ENCODE data around the gene ANTKMT.
"Not testable (repeated sequence)": the region's sequence is repeated elsewhere in the genome, so short reads cannot be mapped to it uniquely, and the experiment has no call there.

The ANTKMT gene

GRCh38 chr16:680967-681745 lies 39.8 kb upstream of the ANTKMT start:
- DNase-seq (ENCODE audit: low read depth in 2 of 2, low spot score in 1 of 2): no peak

GRCh38 chr16:681746-682427 lies 39.1 kb upstream of the ANTKMT start:
- no peak for DNase-seq (ENCODE audit: low read depth in 2 of 2, low spot score in 1 of 2)

DNA sequence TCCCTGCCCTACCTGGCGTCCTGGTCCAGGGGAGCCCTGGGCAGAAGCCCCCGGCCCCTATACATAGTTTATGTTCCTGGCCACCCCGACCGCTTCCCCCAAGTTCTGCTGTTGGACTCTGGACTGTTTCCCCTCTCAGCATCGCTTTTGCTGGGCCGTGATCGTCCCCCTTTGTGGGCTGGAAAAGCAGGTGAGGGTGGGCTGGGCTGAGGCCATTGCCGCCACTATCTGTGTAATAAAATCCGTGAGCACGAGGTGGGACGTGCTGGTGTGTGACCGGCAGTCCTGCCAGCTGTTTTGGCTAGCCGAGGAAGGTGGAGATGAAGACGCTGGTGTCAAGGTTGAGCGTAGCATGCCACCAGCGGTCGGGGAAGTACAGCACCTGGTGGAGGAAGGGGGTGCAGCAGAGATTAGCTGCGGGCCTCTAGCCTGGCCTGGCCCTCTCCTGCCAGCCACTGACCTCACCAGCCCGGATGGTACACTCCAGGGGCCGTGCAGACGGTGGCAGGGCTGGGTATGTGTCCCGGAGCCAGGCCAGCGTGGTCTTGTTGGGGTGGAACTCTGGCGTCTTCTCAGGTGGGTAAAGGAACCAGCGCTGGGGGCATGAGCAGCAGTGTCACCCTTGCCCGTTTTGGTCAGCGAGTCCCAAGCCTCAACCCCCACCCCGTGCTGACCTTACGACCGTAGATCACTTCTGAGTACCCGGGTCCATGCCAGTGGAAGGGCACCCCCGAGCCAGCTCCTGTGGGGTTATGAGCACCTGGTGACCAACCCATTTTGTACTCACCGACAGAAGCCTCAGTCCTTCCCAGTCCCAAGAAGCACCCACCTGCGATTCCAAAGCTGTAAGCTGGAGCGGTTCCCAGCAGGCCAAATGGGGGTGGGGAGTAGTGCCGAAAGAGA lies 38.2 kb upstream of the ANTKMT start:
- DNase-seq (ENCODE audit: low read depth in 2 of 2, low spot score in 1 of 2): no peak

- DNase-seq (ENCODE audit: low read depth in 2 of 2, low spot score in 1 of 2): no peak
These were observed 37.4 kb upstream of the ANTKMT start for GRCh38 chr16:683396-684070.

- DNase-seq (ENCODE audit: low read depth in 2 of 2, low spot score in 1 of 2): peak; percentile 88 to 91
These were observed 36.7 kb upstream of the ANTKMT start, which contains the start of gene JMJD8 for GRCh38 chr16:684071-684794. TSS of gene JMJD8 (minus strand) at chr16:684334. CDS start at chr16:684319, 15 bp downstream.

DNA sequence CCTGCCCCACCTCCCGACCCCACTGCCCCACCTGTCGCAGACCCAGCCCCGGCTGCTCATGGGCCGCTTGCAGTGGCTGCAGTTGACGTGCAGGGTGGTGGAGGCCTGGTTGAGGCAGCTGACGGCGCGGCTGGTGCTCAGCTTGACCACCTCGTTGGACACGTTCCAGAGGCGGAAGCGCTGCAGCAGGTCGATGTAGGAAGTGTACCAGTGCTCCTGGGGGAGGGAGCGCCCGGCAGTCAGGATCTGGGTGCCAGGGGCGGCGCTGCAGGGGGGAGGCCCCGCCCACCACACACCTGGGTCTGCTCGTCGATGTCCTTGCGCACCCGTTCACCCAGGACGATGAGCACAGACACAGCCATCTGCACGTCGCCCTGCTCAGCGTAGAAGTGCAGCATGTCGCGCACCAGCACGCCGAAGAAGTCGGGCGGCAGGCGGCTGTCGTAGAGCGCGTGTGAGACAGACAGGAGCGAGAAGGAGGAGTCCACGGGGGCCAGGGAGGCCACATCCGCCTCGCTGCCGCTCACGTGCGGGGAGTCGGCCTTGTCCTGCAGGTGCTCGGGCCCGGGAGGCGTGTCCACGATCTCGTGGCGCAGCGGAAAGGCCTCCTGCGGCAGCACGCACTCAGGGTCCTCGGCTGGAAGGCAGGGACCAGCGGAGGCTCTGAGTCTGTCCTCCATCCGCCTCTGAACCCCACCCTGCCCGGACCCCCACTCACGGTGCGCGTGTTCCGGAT lies 35.8 kb upstream of the ANTKMT start:
- DNase-seq (ENCODE audit: low read depth in 2 of 2, low spot score in 1 of 2): no peak

DNA sequence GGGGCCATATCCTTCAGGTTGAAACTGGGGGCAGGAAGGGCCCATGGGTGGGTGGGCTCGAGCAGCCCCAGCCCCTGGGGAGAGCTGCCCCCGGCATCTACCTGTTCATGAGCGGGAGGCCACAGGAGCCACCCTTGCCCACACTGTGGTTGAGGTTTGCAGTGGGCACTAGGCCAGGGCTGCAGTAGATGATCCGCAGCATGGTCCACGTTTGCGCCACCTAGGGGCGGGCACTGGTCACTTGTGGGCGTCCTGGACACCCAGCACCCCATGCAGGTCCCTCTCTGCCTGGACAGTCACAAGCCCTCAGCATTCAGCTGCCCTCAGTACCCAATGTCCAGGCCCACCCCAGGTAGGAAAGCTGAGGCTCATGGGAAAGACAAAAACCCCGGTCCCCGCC lies 35.0 kb upstream of the ANTKMT start:
- DNase-seq (ENCODE audit: low read depth in 2 of 2, low spot score in 1 of 2): no peak

GRCh38 chr16:686459-687260 lies 34.3 kb upstream of the ANTKMT start:
- DNase-seq (ENCODE audit: low read depth in 2 of 2, low spot score in 1 of 2): no peak

- DNase-seq (ENCODE audit: low read depth in 2 of 2, low spot score in 1 of 2): no peak
These were observed 33.4 kb upstream of the ANTKMT start for GRCh38 chr16:687499-687898.

GRCh38 chr16:689175-689897 lies 31.6 kb upstream of the ANTKMT start:
- DNase-seq (ENCODE audit: low read depth in 2 of 2, low spot score in 1 of 2): no peak

DNA sequence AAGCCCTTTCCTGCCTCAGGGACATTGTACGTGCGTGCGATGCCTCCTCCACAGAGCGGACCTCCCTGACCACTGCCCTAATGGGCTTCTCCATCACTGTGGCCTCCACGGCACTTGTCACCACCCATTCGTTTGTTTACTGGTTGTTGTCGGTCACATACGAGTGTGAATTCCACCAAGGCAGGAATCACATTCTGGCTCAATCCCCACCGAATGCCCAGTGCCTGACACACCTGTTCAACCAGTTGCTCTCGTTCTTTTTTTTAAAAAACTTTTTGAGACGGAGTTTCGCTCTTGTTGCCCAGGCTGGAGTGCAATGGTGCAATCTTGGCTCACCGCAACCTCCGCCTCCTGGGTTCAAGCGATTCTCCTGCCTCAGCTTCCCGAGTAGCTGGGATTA lies 29.7 kb upstream of the ANTKMT start:
- DNase-seq (ENCODE audit: low read depth in 2 of 2, low spot score in 1 of 2): not testable (repeated sequence)

- DNase-seq (ENCODE audit: low read depth in 2 of 2, low spot score in 1 of 2): no peak
These were observed 28.4 kb upstream of the ANTKMT start for GRCh38 chr16:692356-693108.

GRCh38 chr16:693364-693763 lies 27.6 kb upstream of the ANTKMT start:
- no peak for DNase-seq (ENCODE audit: low read depth in 2 of 2, low spot score in 1 of 2)

DNA sequence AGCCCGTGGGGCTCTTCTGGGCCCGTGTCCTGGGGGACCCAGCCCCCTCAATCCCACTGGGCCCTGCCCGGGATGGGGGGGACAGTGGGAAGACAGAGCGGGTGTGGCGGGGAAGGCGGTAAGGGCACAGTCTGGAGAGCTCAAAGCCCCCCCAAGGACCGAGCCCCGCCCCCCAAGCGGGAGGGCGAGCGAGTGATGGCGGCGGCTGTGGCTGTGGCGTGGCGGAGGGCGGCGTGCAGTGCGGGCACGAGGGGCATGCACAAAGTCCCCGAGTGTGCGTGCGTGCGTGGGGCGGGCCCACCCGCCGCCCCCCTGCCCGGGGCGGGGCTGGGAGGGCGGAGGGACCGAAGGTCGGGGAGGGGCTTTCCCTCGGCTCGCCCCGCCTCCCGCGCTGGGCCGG lies 27.2 kb upstream of the ANTKMT start:
- no peak for DNase-seq (ENCODE audit: low read depth in 2 of 2, low spot score in 1 of 2)

- no peak for DNase-seq (ENCODE audit: low read depth in 2 of 2, low spot score in 1 of 2)
These were observed 26.6 kb upstream of the ANTKMT start for GRCh38 chr16:694187-694862.

DNA sequence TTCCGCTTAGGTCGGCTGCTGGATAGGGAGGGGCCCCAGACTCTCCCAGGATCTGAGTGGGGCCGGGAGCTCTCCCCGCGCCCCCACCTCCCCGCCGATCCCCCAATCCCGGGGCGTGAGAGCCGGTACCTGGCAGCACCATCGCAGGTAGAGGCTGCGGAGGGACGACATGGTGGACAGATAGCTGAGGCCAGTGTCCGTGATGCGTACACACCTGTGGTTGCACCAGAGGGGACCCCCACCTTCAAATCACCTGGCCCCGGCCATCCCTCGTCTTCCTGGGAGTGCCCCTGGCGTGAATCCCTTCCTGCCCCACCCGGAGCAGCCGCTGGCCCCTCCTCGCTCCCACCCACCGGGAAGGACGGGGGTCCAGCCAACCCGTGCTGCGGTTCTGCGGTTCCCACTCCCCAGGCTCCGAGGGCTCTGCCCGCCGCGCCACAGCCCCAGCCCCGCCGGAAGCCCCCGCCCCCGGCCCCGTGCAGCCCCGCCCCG lies 26.0 kb upstream of the ANTKMT start:
- DNase-seq (ENCODE audit: low read depth in 2 of 2, low spot score in 1 of 2): no peak
